Measurements from ENCODE around the gene SLC17A4.
"Not testable (repeated sequence)": the region's sequence is repeated elsewhere in the genome, so short reads cannot be mapped to it uniquely, and the experiment has no call there.

DNA sequence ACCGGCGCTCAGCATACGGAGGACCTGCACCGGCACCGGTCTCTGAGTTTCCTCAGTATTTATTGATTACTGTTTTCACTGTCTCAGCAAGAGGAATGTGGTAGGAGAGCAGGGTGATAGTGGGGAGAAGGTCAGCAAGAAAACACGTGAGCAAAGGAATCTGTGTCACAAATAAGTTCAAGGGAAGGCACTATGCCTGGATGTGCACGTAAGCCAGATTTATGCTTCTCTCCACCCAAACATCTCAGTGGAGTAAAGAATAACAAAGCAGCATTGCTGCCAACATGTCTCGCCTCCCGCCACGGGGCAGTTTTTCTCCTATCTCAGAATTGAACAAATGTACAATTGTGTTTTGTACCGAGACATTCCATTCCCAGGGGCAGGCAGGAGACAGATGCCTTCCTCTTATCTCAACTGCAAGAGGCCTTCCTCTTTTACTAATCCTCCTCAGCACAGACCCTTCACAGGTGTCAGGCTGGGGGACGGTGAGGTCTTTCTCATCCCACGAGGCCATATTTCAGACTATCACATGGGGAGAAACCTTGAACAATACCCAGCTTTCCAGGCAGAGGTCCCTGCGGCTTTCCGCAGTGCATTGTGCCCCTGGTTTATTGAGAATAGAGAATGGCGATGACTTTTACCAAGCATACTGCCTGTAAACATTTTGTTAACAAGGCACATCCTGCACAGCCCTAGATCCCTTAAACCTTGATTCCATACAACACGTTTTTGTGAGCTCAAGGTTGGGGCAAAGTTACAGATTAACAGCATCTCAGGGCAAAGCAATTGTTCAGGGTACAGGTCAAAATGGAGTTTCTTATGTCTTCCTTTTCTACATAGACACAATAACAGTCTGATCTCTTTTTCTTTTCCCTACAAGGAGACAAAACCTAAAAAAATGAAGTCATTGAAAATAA lies 5.7 kb upstream of the SLC17A4 start:
- TF ChIP-seq, protein P1, sequence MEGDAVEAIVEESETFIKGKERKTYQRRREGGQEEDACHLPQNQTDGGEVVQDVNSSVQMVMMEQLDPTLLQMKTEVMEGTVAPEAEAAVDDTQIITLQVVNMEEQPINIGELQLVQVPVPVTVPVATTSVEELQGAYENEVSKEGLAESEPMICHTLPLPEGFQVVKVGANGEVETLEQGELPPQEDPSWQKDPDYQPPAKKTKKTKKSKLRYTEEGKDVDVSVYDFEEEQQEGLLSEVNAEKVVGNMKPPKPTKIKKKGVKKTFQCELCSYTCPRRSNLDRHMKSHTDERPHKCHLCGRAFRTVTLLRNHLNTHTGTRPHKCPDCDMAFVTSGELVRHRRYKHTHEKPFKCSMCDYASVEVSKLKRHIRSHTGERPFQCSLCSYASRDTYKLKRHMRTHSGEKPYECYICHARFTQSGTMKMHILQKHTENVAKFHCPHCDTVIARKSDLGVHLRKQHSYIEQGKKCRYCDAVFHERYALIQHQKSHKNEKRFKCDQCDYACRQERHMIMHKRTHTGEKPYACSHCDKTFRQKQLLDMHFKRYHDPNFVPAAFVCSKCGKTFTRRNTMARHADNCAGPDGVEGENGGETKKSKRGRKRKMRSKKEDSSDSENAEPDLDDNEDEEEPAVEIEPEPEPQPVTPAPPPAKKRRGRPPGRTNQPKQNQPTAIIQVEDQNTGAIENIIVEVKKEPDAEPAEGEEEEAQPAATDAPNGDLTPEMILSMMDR (IDR thresholded peaks at IDR 0.05), result not testable (repeated sequence)
- not testable (repeated sequence) for TF ChIP-seq POLR2A (IDR thresholded peaks at IDR 0.05)
